Midbrain (tissue), 1 donor: Measurements from ENCODE around the gene POTED.
"Not testable (repeated sequence)": the region's sequence is repeated elsewhere in the genome, so short reads cannot be mapped to it uniquely, and the experiment has no call there.

Source experiments
- DNase-seq: peaks from one replicate; lab custom pipeline; 2025; lab: John Stamatoyannopoulos, UW

POTED gene

DNA sequence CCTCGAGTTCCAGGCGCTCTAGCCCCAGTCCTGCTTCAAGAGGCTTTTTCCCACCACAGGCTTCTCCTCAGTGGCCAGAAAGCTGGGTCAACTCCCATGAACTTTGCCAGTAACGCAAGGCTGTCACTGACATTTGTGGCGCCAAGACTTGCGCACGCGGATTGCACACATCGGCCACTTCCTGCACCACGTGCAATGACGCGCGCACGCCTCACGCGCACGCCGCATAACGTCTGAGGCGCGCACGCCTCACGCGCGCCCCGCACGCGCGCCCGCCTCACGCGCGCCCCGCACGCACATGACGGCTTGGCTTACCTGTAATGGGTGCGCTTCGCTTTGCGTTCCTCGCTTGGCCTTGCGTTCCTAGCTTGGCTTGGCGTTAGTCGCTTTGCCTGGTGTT is at the start of gene POTED:
TSS of gene POTED (plus strand) at position 301 of the 400 bp plus-strand sequence. CDS start 452 bp downstream, outside the sequence.
- DNase-seq, result not testable (repeated sequence)

GRCh38 chr21:13650101-13650500 is 40.5 kb downstream of the POTED start:
- DNase-seq, result not testable (repeated sequence)

DNA sequence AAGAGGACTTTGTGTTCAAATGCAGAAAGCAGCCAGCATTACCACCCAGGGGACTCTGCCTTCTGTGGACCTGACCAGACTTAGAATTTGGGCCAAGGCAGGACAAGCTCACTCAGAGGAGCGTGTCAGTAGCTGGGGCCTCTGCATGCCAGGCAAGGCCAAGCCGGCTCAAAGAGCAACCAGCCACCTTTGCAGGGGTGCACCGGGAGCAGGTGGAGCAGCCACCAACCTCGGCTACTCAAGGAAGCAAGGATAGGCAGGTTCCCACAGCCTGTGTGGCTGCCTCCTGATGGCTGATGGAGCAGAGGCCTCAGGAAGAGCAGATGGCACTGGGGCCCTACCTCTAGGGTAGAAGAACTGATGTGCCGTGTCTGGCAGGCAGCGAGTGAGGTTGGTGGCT is 42.2 kb downstream of the POTED start:
- not testable (repeated sequence) for DNase-seq
